GM19468 (cell line): ENCODE results near the gene DAB2IP.

Experiments used
- ATAC-seq: cut with Tn5 transposase; IDR thresholded peaks from one replicate; pipeline ENCODE4 v1.9.1; 2021; ENCODE audit warnings: mild to moderate bottlenecking, moderate library complexity, moderate number of reproducible peaks; ENCODE audit not compliant: unreplicated experiment; ENCODE audit errors: extremely low read depth

DAB2IP gene

GRCh38 chr9:121717141-121717991 is 65.9 kb downstream of the DAB2IP start:
- no peak for ATAC-seq

DNA sequence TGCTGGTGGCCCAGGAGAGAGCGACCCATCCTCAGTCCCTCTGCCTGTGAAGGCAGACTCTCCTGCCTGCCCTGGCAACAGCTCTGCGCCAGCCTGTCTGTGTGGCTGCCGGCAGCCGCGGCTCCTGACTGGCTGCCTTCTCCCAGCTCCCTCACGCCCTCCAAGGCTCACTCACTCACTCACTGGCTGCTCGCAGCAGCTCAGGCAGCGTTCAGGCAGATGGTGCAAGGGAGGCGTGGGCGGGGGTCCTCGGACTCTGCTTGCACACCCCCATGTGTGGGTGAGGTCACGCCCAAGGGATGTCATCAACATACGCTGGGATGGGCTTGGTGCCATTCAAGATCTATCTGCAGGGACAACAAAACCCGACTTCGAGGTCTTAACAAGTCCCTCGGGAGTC is 66.7 kb downstream of the DAB2IP start:
- no peak for ATAC-seq

GRCh38 chr9:121718501-121718900 is 67.1 kb downstream of the DAB2IP start:
- ATAC-seq, result no peak

DNA sequence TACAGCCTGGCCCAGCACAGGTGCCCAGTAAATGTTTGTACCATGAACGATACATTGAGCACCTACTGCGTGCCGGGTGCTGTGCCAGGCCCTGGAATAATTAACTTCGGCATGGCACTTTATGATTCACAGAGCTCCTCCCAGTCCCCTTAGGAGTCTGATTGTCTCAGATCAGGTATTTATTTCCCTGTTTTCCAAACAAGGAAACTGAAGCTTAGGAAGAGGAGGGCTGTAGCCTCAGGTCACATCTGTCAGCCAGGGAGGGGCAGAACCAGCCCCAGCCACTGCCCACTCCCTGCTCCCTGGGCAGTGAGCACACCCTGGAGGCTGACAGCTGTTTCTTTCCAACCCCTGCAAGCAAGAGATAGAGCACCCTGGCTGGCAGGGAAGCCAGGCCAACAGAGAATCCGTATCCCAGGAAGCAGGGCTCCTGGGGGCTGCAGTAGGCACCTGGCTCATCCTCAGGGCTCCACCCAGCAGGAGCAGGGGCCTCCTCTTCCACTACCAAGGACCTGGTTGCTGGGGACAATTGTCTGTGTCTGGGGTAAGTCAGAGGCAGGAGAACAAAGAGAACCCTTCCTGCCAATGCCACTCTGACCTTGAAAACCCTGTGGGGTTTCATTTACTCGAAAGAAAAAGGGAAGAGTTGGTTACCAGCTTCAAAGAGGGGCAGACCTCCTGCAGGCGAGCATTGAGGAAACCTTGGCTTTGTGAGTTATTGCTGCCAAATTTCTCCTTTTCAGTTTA is 69.0 kb downstream of the DAB2IP start:
- no peak for ATAC-seq

DNA sequence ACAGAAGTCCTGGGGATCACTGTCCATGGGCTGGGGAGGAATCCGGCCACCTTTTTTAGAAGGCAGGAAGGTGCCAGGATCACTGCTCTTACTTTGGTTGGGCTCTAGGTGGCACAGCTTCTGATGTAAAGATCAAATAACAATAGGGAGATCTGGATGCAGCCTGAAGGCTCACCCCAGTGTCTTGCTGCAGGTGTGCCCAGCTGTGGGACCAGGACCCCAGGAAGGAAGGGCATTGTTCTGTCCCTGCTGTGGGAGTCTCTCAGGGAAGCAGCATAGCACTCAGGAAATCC is 69.6 kb downstream of the DAB2IP start:
- no peak for ATAC-seq

DNA sequence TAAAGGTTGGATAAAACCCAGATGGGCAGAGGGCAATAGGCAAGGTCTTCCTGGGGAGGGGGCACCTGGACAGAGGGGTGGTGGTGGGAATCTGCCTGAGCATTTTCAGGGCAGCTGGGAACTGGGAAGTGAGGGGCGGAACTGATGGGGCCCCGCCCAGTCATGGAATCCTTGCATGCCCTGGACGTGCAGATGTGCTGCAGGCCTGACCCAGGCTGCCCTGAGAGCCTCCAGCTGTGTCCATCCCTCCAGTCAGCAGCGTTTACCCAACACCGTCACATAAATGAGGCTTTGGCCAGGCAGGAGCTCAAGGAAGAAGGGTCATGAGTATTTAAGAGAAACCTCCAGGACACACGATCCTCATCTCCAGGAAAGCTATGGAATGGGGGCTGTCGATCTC is 70.3 kb downstream of the DAB2IP start:
- ATAC-seq, result no peak

DNA sequence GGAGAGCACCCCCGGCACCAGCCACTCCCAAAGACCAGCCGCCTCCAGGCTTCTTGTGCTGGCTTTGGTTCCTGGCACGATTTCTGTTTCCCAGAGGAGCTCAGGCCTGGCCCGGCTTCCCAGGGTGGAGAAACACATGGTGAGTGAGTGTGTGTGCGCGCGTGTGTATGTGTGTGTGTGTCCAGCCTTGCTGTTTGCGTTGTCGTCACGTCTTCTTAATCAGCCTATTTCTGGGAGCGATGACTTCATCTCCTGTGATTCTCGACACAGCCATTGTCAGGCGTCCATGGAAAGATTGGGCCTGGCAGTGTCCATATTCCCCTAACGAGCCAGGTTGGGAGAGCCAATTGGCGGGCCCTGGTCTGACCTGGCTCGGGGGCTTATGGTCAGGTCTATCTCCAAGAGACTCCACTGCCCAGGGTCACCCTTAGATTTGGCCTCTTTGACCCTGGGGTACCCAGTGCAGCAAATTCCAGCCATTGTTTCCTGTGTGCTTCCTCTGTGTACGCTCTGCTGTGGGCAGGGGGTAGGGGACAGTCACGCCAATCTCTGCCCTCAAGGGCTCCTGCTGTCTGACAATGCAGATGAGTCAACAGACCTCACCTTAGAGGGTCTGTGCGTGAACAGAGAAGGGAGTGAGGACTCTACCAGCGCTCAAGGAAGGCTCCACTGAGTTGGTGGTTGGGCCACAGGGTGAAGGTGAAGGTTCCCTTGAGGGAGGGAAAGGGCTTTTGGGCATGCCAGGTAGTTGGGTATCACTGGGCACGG is 73.8 kb downstream of the DAB2IP start:
- no peak for ATAC-seq

DNA sequence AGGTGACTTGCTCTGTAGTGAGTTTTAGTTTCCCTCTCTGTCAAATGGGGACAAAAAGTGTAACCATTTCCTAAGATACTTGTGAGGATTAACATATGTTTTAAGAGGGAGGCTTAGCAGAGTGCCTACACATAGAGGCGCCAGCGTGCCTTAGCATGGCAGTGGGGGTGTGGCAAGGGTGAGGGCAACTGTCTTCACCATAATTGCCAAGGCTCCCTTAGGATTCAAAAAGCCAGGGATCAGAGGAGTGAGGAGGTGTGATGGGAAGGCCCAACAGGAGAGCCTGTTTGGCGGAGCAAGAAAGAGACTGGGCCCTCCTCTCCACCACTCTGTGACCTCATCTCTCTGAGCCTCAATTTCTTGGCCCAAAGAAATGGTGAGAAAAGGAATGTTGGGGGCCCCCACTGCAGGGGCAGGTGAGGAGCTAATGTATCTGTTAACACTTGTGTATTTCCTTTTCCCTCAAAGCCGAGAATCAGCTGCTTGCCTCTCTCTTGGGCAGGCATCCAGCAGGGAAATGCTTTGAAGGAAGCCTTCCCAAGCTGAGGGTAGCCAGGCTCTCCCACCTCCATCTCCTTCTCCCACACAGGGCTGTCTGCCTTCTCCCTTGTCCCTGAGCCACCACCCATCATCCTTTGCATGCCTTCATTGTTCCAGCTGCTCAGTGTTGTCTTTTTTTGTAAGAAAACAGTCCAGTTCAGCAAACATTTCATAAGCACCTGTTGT is 76.0 kb downstream of the DAB2IP start:
- ATAC-seq, result no peak

DNA sequence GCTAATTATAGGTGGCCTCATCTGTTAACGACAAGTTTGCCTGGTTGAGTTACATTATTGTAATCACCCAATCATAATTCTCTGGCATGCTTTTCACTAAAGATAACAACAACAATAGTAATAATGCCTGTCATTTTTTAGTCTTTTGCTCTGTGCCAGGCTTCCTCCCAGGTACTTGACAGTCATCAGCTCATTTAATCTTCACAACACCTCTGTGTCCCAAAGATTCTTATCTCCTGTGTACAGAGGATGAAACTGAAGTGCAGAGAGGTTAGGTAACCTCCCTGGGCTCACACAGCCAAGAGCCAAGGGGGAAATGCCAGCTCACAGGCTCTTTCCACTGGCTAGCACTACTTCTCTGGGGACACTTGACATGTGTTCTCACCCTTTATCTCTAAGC is 77.5 kb downstream of the DAB2IP start:
- ATAC-seq, result no peak

DNA sequence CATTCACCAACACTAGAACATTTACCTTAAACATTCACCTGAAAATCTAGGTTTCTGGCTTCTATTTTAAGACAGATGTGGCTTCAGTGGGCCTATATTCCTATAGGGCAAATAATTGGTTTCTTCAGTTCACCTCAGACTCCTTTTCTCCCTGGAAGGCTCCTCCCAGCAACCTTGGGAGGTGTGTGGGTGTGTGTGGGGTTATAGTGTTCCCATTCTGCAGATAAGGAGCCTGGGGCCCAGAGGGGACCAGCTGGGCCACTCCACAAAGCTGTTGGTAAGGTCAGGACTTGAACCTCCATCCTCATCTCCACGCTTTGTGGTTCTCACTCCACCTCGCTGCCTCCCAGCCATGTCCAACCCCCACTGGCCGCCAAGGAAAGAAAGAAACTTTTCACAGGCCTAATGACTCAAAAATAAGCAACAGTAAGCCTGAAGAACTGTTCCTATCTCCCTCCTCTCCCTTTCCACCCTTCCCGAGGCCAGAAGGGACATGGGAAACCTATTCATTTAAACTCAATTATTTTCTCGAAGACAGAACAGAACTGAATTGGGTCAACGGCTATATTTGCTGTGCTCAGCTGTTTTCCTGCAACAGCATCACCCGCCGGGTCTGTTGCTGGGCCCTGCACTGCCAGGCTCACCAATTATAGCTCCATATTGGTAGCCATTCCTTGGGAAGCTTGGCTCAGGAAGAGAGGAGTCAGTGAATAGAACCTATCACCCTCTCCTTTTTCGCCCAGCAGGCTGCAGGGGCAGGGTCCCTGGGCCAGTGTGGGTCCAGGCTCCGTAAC is 78.5 kb downstream of the DAB2IP start:
- no peak for ATAC-seq

DNA sequence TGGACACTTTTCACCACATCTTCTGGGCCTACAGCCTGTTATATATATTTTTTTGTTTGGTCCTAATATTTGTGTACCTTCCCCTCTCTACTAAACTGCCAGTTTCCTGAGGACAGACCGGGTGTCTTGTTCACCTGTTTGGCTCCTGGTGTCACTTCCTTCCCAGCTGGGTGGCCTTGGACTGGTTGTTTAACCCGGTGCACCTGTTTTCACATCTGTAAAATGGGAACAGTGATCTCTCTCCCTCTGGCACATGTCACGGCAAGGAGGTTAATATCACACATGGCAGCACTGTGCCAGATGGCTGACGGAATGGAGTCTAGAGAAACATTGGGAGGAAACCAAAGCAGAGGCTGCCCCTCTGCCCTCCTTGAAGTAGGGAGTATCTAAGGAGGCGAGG is 79.7 kb downstream of the DAB2IP start:
- ATAC-seq, result no peak

GRCh38 chr9:121731919-121732318 is 80.5 kb downstream of the DAB2IP start:
- ATAC-seq, result no peak

- ATAC-seq, result no peak
Observed at GRCh38 chr9:121732389-121732788, 81.0 kb downstream of the DAB2IP start.

DNA sequence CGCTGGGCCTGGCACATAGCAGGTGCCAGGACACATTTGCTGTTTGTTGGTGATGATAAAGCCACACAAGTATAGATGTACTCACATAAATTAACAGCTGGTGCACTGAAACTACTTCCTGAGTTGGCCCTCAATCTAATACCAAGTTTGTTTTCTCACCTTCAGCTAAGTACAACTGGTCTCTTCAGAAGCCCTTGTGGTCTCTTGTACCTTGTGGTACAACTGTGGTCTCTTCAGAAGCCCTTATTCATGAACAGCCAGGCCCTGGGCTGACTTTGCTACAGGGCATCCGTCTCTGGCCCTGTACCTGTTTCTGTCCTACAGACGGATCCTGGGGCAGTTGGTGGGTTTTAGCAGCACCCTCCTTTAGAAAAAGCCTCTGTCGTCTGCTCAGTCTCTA is 81.5 kb downstream of the DAB2IP start:
- no peak for ATAC-seq

- ATAC-seq, result no peak
Observed at GRCh38 chr9:121734465-121734864, 83.0 kb downstream of the DAB2IP start.

GRCh38 chr9:121735065-121735792 is 83.8 kb downstream of the DAB2IP start:
- no peak for ATAC-seq

GRCh38 chr9:121735793-121736770 is 84.6 kb downstream of the DAB2IP start:
- ATAC-seq, result no peak

DNA sequence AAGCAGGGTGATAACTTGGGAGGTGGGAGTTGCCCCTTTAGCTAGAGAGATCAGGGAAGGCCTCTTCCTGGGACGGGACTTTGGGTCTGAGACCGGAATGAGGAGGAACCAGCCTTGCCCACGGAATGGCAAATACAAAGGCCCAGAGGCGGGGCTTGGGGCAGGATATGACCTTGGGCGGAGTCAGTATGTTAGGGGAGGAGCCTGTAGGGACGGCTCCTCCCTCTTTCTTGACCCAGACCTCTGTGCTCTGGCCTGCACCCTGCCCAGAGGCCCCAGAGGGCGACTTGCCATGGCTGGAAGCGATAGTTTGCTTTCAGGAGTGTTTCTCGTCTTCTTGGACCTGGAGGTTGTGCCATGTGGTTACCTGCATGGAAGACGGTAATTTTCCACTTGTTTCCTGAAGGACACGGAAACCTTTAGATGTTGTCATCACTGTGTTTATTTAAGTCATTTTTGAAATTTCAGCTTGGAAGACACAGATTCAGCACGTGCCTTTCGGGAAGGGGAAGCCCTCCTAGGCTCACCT is 85.6 kb downstream of the DAB2IP start:
- no peak for ATAC-seq
